ENCODE measurements around the gene KRTAP10-1. TPM values are rescaled to one million over a fixed set of nuclear protein-coding genes. Genes with fewer than 3 reads are reported as not detected.
A peak's percentile ranks its signal among the peaks of the same experiment; 100 is the strongest.

KRTAP10-1 gene
- total RNA-seq, 1 donor from 2014 or later = not detected

DNA sequence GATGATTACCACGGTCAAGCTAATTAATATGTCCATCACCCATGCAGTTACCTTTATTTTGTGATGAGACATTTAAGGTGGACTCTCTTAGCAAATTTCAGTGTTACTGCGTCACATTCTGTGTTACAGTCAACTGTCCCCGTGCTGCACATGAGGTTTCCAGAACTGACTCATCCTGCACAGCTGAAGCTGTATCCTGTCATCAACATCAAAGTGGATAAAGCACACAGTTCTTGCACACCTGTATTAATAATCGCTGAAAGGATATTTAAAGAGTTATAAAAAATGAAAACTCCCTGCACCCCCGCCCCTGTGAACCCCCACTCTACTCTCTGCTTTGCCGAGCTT is 43.8 kb upstream of the KRTAP10-1 start:
- peaks cover 10% of the 10 kb centered on the region for H3K4me1 Mint-ChIP-seq
- H3K79me2 ChIP-seq (ENCODE audit: low read depth) = no peaks in the 10 kb centered on the region
- peaks cover 14% of the 10 kb centered on the region for H3F3A ChIP-seq (ENCODE audit: low read depth)
- no peaks in the 10 kb centered on the region for H3K36me3 ChIP-seq
- no peak overlapping the region for H3K27ac Mint-ChIP-seq
- no peaks in the 10 kb centered on the region for H3K27me3 ChIP-seq
- peaks cover 27% of the 10 kb centered on the region for H3K9me3 Mint-ChIP-seq
- H3K4me2 ChIP-seq = no peak overlapping the region
- H3K9ac ChIP-seq = no peak overlapping the region
- H2AFZ ChIP-seq (replicated peaks) = no peak overlapping the region
- H3K27ac ChIP-seq = no peak overlapping the region
- H3K36me3 Mint-ChIP-seq = no peaks in the 10 kb centered on the region
- H3K27me3 Mint-ChIP-seq (ENCODE audit: insufficient read depth, low read depth) = peaks cover 2% of the 10 kb centered on the region
- H3K9me3 ChIP-seq (ENCODE audit: low read depth) = peaks cover 6% of the 10 kb centered on the region
- no peak overlapping the region for H3K4me3 Mint-ChIP-seq
- peaks cover 13% of the 10 kb centered on the region for H3K4me1 ChIP-seq
- H3K4me3 ChIP-seq = no peak overlapping the region
- DNase-seq (ENCODE audit: low spot score) = no peak
- no peaks in the 10 kb centered on the region for H4K20me1 ChIP-seq (ENCODE audit: low read depth)
- no peak for TF ChIP-seq EZH2 (IDR thresholded peaks at IDR 0.05)
- TF ChIP-seq EZH2phosphoT487 (IDR thresholded peaks at IDR 0.05) = no peak
- TF ChIP-seq, protein P1, sequence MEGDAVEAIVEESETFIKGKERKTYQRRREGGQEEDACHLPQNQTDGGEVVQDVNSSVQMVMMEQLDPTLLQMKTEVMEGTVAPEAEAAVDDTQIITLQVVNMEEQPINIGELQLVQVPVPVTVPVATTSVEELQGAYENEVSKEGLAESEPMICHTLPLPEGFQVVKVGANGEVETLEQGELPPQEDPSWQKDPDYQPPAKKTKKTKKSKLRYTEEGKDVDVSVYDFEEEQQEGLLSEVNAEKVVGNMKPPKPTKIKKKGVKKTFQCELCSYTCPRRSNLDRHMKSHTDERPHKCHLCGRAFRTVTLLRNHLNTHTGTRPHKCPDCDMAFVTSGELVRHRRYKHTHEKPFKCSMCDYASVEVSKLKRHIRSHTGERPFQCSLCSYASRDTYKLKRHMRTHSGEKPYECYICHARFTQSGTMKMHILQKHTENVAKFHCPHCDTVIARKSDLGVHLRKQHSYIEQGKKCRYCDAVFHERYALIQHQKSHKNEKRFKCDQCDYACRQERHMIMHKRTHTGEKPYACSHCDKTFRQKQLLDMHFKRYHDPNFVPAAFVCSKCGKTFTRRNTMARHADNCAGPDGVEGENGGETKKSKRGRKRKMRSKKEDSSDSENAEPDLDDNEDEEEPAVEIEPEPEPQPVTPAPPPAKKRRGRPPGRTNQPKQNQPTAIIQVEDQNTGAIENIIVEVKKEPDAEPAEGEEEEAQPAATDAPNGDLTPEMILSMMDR (IDR thresholded peaks at IDR 0.05) = no peak

DNA sequence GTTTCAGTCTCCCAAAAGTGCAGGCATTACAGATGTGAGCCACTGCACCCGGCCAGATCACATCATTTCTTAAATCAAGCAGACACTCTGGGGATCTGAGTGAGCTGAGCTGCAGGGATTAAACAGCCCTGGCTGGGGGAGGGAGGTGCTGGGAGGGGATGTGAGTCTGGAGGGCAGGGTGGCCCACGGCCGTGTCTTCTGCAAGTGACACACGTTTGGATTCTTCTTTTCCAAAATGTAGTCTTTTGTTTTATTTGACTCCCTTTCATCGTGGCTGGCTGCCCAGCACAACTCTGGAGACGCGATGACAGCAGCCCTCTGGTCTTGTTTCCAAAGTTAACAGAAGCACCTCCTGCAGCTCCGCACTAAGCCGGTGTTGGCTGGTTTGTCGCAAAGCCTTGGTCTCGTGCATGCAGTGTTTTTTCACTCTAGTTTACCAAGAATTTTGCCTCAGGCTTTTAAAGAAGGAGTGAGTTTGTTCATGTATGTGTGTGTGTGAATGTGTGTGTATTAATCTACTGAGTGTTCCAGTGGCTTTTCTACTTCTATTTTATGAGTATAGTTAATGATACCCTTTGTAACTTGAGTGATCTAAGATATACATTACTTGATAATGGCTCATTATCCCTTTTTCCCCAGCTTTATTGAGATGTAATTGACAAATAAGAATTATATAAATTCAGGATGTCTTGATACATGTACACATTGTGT is 43.2 kb upstream of the KRTAP10-1 start:
- Mint-ChIP-seq H3K9me3 (peaks cover 29% of the 10 kb centered on the region), H3K4me1 (peaks cover 10% of the 10 kb centered on the region), H3K27ac (no peak overlapping the region), H3K4me3 (peak overlapping the region; percentile 54), H3K36me3 (no peaks in the 10 kb centered on the region), H3K27me3 (ENCODE audit: insufficient read depth, low read depth) (peaks cover 2% of the 10 kb centered on the region)
- Histone ChIP-seq H3K36me3 (no peaks in the 10 kb centered on the region), H3K4me3 (no peak overlapping the region), H3K27me3 (no peaks in the 10 kb centered on the region), H3K27ac (no peak overlapping the region), H3K9ac (no peak overlapping the region), H3F3A (ENCODE audit: low read depth) (peaks cover 14% of the 10 kb centered on the region), H3K9me3 (ENCODE audit: low read depth) (peaks cover 6% of the 10 kb centered on the region), H4K20me1 (ENCODE audit: low read depth) (no peaks in the 10 kb centered on the region), H3K4me2 (peak overlapping the region; percentile 37), H3K4me1 (peaks cover 13% of the 10 kb centered on the region), H2AFZ (replicated peaks) (peak overlapping the region; percentile 19), H3K79me2 (ENCODE audit: low read depth) (no peaks in the 10 kb centered on the region)
- TF ChIP-seq, protein P1 (IDR thresholded peaks at IDR 0.05) = no peak
- TF ChIP-seq EZH2 (IDR thresholded peaks at IDR 0.05) (no peak), EZH2phosphoT487 (IDR thresholded peaks at IDR 0.05) (no peak)
- DNase-seq (ENCODE audit: low spot score) = peak; percentile 65

DNA sequence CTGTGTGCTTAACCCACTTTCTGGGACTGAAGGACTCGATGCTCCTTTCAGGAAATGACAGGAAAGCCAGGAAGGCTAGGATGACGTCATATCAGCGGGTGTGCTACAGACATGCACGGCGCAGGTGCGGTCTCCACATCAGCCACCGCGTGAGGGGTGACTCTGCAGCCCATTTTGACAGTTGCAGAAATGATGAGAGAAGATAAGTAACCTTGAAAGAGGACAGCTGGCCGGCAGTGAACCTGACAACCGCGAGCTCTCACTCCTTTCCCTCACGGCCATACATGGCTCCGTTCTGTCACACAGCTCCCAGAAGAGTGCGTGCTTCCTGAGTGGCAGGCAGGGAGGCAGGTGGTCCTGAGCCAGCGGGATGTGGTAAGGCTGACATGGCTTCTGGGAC is 42.1 kb upstream of the KRTAP10-1 start:
- H3K9me3 ChIP-seq (ENCODE audit: low read depth) = peaks cover 7% of the 10 kb centered on the region
- H3K4me1 ChIP-seq = peaks cover 13% of the 10 kb centered on the region
- TF ChIP-seq EZH2 (IDR thresholded peaks at IDR 0.05) = no peak
- TF ChIP-seq EZH2phosphoT487 (IDR thresholded peaks at IDR 0.05) = no peak
- TF ChIP-seq, protein P1 (IDR thresholded peaks at IDR 0.05) = no peak
- Mint-ChIP-seq H3K27me3 (ENCODE audit: insufficient read depth, low read depth) (peaks cover 2% of the 10 kb centered on the region), H3K4me1 (peaks cover 10% of the 10 kb centered on the region), H3K36me3 (no peaks in the 10 kb centered on the region), H3K9me3 (peaks cover 37% of the 10 kb centered on the region), H3K27ac (peak overlapping the region; percentile 36), H3K4me3 (no peak overlapping the region)
- H2AFZ ChIP-seq (replicated peaks) = no peak overlapping the region
- no peak overlapping the region for H3K4me2 ChIP-seq
- H3K4me3 ChIP-seq = no peak overlapping the region
- no peaks in the 10 kb centered on the region for H3K79me2 ChIP-seq (ENCODE audit: low read depth)
- peaks cover 14% of the 10 kb centered on the region for H3F3A ChIP-seq (ENCODE audit: low read depth)
- H3K36me3 ChIP-seq = no peaks in the 10 kb centered on the region
- H3K9ac ChIP-seq = no peak overlapping the region
- no peak overlapping the region for H3K27ac ChIP-seq
- H3K27me3 ChIP-seq = no peaks in the 10 kb centered on the region
- DNase-seq (ENCODE audit: low spot score) = no peak
- H4K20me1 ChIP-seq (ENCODE audit: low read depth) = no peaks in the 10 kb centered on the region

Measured in neural progenitor cell (in vitro differentiated cells).